K562 (cell line): ENCODE results near the gene ADAMTS2. TPM values are rescaled to one million over a fixed set of nuclear protein-coding genes. Genes with fewer than 3 reads are reported as not detected.

Experiments used
- ATAC-seq: fragments of 200-7000 bp; cut with Tn5 transposase; 3 replicates; pipeline ENCODE4 v1.9.1; 2020; ENCODE audit warnings: moderate library complexity
- BruUV-seq: library from RNA; stranded (reverse); fragments of 400-500 nt; replicated peaks from 2 replicates; lab custom pipeline; 2021; lab: Mats Ljungman, UMichigan
- CTCF ChIA-PET: fragments of 300-600 bp; formaldehyde crosslinking; extraction: SDS; loops from one replicate; lab custom pipeline; 2021; ENCODE audit warnings: low intra/inter-chr PET ratio; lab: Yijun Ruan, JAX
- POLR2A ChIA-PET: fragments of 300-600, 350-650 bp; sonication (Branson Sonifier 250); formaldehyde crosslinking; extraction: SDS; loops from one replicate; lab custom pipeline; 2021; ENCODE audit warnings: antibody characterized with exemption, inconsistent platforms; lab: Yijun Ruan, JAX
- DNase-seq, 4 experiments: peaks; one replicate each; pipeline versions ENCODE4 v3.0.0 to v3.0.0-alpha.2; 2011 to 2018; ENCODE audit warnings: low spot score in 3 of 4, mixed read lengths in 3 of 4; ENCODE audit errors: extremely low read depth in 1 of 4
- FAIRE-seq: peaks from 2 replicates; lab custom pipeline; 2011; peaks lifted over from hg19 to GRCh38; lab: Jason Lieb, UNC
- H2AFZ ChIP-seq: 2 replicates; pipeline ENCODE4 v1.6.0; 2011; ENCODE audit warnings: low read depth, low read length, control low read depth, inconsistent platforms
- H3K27ac ChIP-seq: fragments of 200-600 bp; 3 replicates; pipeline ENCODE4 v1.8.0; 2011; ENCODE audit warnings: low read depth, mild to moderate bottlenecking, control low read depth, inconsistent platforms, low read length, moderate library complexity, mixed read lengths; ENCODE audit errors: extremely low read depth
- H3K27me3 ChIP-seq, 2 experiments: fragments of 300-600 bp in 1 of 2; 2 replicates in 1 of 2; 3 replicates in 1 of 2; pipeline versions ENCODE4 v1.6.0 to v1.8.0; 2011; ENCODE audit warnings: inconsistent platforms in 2 of 2, low read length in 2 of 2, mild to moderate bottlenecking in 1 of 2, mixed read lengths in 1 of 2, moderate library complexity in 1 of 2; ENCODE audit not compliant: control insufficient read depth in 2 of 2, insufficient read depth in 2 of 2
- H3K36me3 ChIP-seq: fragments of 300-600 bp; 3 replicates; pipeline ENCODE4 v1.8.0; 2011; ENCODE audit warnings: mild to moderate bottlenecking, low read length, inconsistent platforms; ENCODE audit not compliant: control insufficient read depth, insufficient read depth
- H3K4me1 ChIP-seq, 2 experiments: fragments of 200-600 bp in 1 of 2; replicated peaks in 1 of 2; 2 replicates in 1 of 2; 3 replicates in 1 of 2; pipeline versions ENCODE4 v1.5.1 to v1.8.0; 2011; ENCODE audit warnings: inconsistent platforms in 2 of 2, low read length in 2 of 2, mild to moderate bottlenecking in 1 of 2, mixed read lengths in 1 of 2, moderate library complexity in 1 of 2; ENCODE audit not compliant: control insufficient read depth in 2 of 2, insufficient read depth in 2 of 2
- H3K4me2 ChIP-seq: 2 replicates; pipeline ENCODE4 v1.6.1; 2011; ENCODE audit warnings: low read length, control low read depth, inconsistent platforms, mixed read lengths; ENCODE audit not compliant: insufficient read depth
- H3K4me3 ChIP-seq: fragments of 200-600 bp; sonication (generic), shearing (Covaris generic); 2 replicates; pipeline ENCODE4 v1.5.1; 2016; ENCODE audit warnings: control low read depth, inconsistent platforms
- H3K79me2 ChIP-seq: fragments of 200-600 bp; 3 replicates; pipeline ENCODE4 v1.8.0; 2011; ENCODE audit warnings: low read length, inconsistent platforms; ENCODE audit not compliant: control insufficient read depth, insufficient read depth
- H3K9ac ChIP-seq, 2 experiments: 2 replicates each; pipeline versions ENCODE4 v1.6.0 to v1.6.1; 2011; ENCODE audit warnings: low read depth in 2 of 2, low read length in 2 of 2, control low read depth in 1 of 2, inconsistent platforms in 1 of 2, mild to moderate bottlenecking in 1 of 2, mixed read lengths in 1 of 2; ENCODE audit not compliant: insufficient read depth in 1 of 2
- H3K9me1 ChIP-seq: one replicate; pipeline ENCODE4 v1.6.0; 2011; ENCODE audit warnings: inconsistent platforms, mild to moderate bottlenecking, low read length, moderate library complexity; ENCODE audit not compliant: control insufficient read depth, insufficient read depth
- H3K9me3 ChIP-seq: replicated peaks from 2 replicates; pipeline ENCODE4 v1.5.1; 2011; ENCODE audit warnings: low read depth, low read length, inconsistent platforms; ENCODE audit not compliant: control insufficient read depth, insufficient read depth
- H4K20me1 ChIP-seq: replicated peaks from 2 replicates; pipeline ENCODE4 v1.6.1; 2011; ENCODE audit warnings: low read length, inconsistent platforms, mixed read lengths; ENCODE audit not compliant: control insufficient read depth, insufficient read depth
- CGGBP1 ChIP-seq: fragments of 250-450 bp; sonication (Bioruptor Pico); IDR thresholded peaks from 2 replicates; pipeline ENCODE4 v1.9.0; 2021; ENCODE audit warnings: mild to moderate bottlenecking
- CREB1 ChIP-seq, 2 experiments: sonication (generic) in 1 of 2; formaldehyde crosslinking in 1 of 2; IDR thresholded peaks; 2 replicates each; pipeline versions ENCODE4 v1.6.1 to v1.8.0; 2012 to 2022; ENCODE audit warnings: inconsistent platforms in 1 of 2, mild to moderate bottlenecking in 1 of 2, missing genetic modification reagents in 1 of 2, moderate library complexity in 1 of 2
- CTCF ChIP-seq, 3 experiments: IDR thresholded peaks in 2 of 3; conservative IDR thresholded peaks in 1 of 3; 2 replicates each; pipeline ENCODE4 v1.5.1; 2011 to 2012; ENCODE audit warnings: low read length in 3 of 3, mild to moderate bottlenecking in 3 of 3, control low read depth in 2 of 3, improper control_type of control experiment in 1 of 3, inconsistent platforms in 1 of 3, low read depth in 1 of 3, mixed read lengths in 1 of 3, moderate library complexity in 1 of 3; ENCODE audit not compliant: insufficient read depth in 2 of 3
- EWSR1 ChIP-seq: fragments of 450-650 bp; IDR thresholded peaks from 2 replicates; pipeline ENCODE4 v1.6.1; 2018; ENCODE audit warnings: borderline replicate concordance, mild to moderate bottlenecking, low read depth, moderate library complexity; ENCODE audit not compliant: partially characterized antibody
- HMGN3 ChIP-seq: IDR thresholded peaks from 2 replicates; pipeline ENCODE4 v1.6.1; 2011; ENCODE audit warnings: borderline replicate concordance, low read depth, mild to moderate bottlenecking, mixed read lengths, low read length; ENCODE audit not compliant: insufficient read length; ENCODE audit errors: extremely low read depth
- HOMEZ ChIP-seq: fragments of 250-450 bp; sonication (Bioruptor Pico); IDR thresholded peaks from 2 replicates; pipeline ENCODE4 v1.4.0; 2020; ENCODE audit warnings: mild to moderate bottlenecking, moderate library complexity
- IRF1 ChIP-seq: sonication (generic); formaldehyde crosslinking; IDR thresholded peaks from 2 replicates; pipeline ENCODE4 v1.8.0; 2022; ENCODE audit warnings: missing genetic modification reagents, mild to moderate bottlenecking, borderline replicate concordance
- NCOA6 ChIP-seq: fragments of 450-650 bp; IDR thresholded peaks from 2 replicates; pipeline ENCODE4 v1.6.1; 2017; ENCODE audit warnings: mild to moderate bottlenecking
- NFIX ChIP-seq: fragments of 250-450 bp; sonication (Bioruptor Pico); IDR thresholded peaks from 2 replicates; pipeline ENCODE4 v1.4.0; 2020; ENCODE audit warnings: low read depth, mild to moderate bottlenecking, moderate library complexity
- POLR3G ChIP-seq: IDR thresholded peaks from 2 replicates; pipeline ENCODE4 v1.6.1; 2011; ENCODE audit not compliant: insufficient read length, insufficient replicate concordance; ENCODE audit errors: extremely low read depth
- RFX1 ChIP-seq: fragments of 450-650 bp; IDR thresholded peaks from 2 replicates; pipeline ENCODE4 v1.6.1; 2016; ENCODE audit warnings: mild to moderate bottlenecking, moderate library complexity
- SP1 ChIP-seq: sonication (generic); formaldehyde crosslinking; IDR thresholded peaks from 2 replicates; pipeline ENCODE4 v1.8.1; 2022; ENCODE audit warnings: mild to moderate bottlenecking, missing genetic modification reagents
- ZNF253 ChIP-seq: fragments of 250-450 bp; sonication (Bioruptor Pico); conservative IDR thresholded peaks from 2 replicates; pipeline ENCODE4 v1.6.1; 2021; ENCODE audit warnings: mild to moderate bottlenecking
- ZNF740 ChIP-seq, 3 experiments: fragments of 200-800 bp in 1 of 3; sonication (Bioruptor generic) in 1 of 3; sonication (generic) in 1 of 3; formaldehyde crosslinking in 1 of 3; IDR thresholded peaks; 2 replicates each; pipeline versions ENCODE4 v1.6.1 to v1.8.0; 2016 to 2022; ENCODE audit warnings: mild to moderate bottlenecking in 2 of 3, missing compliant biosample characterization in 2 of 3, missing genetic modification characterization in 2 of 3, missing genetic modification reagents in 1 of 3
- WGBS: fragments of 100-300 bp; shearing (Covaris generic); methylation state at CpG from one replicate; pipeline ENCODE4 v1.1.6; 2016; ENCODE audit warnings: low coverage, mixed read lengths; ENCODE audit not compliant: insufficient coverage; ENCODE audit errors: missing lambda C conversion rate; 5-methylcytosine and 5-hydroxymethylcytosine counted together
- in situ Hi-C: fragments of 300-500 bp; cut with MboI; formaldehyde crosslinking; loops from 4 replicates; pipeline ENCODE4 v1.15.0; 2018; ENCODE audit warnings: inconsistent platforms, mixed read lengths
- intact Hi-C: fragments of 100-400 bp; cut with micrococcal nuclease; formaldehyde crosslinking; loops from 2 replicates; pipeline ENCODE4 v1.14.2; 2022
- polyA plus RNA-seq, 8 experiments: library from polyadenylated mRNA; depleted of rRNA in 4 of 8; stranded (reverse) in 5 of 8; unstranded in 3 of 8; fragments of >200 nt; fragmentation: Nextera tagmentation in 2 of 8; fragmentation: Illumina TruSeq in 1 of 8; extraction: Ambion mirVana in 2 of 8; extraction: Trizol in 1 of 8; gene quantifications; 2 replicates each; pipeline versions ENCODE4 v1.2.1 to v1.2.3, GENCODE V29; 2011 to 2014; ENCODE audit warnings: inconsistent platforms in 1 of 8, missing spikeins in 1 of 8
- total RNA-seq, 7 experiments: library from RNA; depleted of rRNA in 6 of 7; stranded (reverse); fragments of >200 nt in 6 of 7; fragmentation: Illumina TruSeq in 2 of 7; extraction: Trizol in 2 of 7; gene quantifications; 2 replicates each; pipeline versions ENCODE4 v1.2.1 to v1.2.3, GENCODE V29; 2011 to 2021; ENCODE audit warnings: low replicate concordance in 1 of 7

ADAMTS2 gene
- total and polyA plus RNA-seq, 9 of the 15 experiments (the other 6 are each of a cell fraction or from before 2014, with no cell fraction given), result not detected

GRCh38 chr5:179255527-179256327, 89.5 kb downstream of the ADAMTS2 start:
- Histone ChIP-seq H4K20me1 (no peaks in the 10 kb centered on the region), H3K9me1 (no peaks in the 10 kb centered on the region), H3K4me2 (no peak overlapping the region), H3K4me1 (no peaks in the 10 kb centered on the region), H3K4me3 (no peak overlapping the region), H3K36me3 (no peaks in the 10 kb centered on the region), H2AFZ (no peak overlapping the region), H3K79me2 (no peaks in the 10 kb centered on the region), H3K9me3 (no peaks in the 10 kb centered on the region), H3K9ac (no peak overlapping the region; a peak in 1 of 4 replicates), H3K27ac (no peak overlapping the region), H3K27me3 (peaks cover 6 to 66% of the 10 kb centered on the region in 2 experiments; a peak in 4 of 5 replicates)
- no peak for FAIRE-seq
- in situ Hi-C loops, result no loop called here
- intact Hi-C loops, result no loop called here
- ATAC-seq, result no peak
- DNase-seq, result no peak
- POLR2A ChIA-PET, result interaction anchor here (0.7 kb wide), 1 partner anchor 31 kb away, joined by 3 read pairs; no protein-coding TSS in a partner anchor
- BruUV-seq, result no TSS peak
- CTCF ChIA-PET, result no interaction called here
- WGBS, result under 1% methylated on average over 15 of the region's 15 CpGs
- TF ChIP-seq CGGBP1 (CRISPR knock-in tag), result no peak
- no peak for TF ChIP-seq ZNF740 (CRISPR knock-in tag; IDR thresholded peaks at IDR 0.05)
- no peak for TF ChIP-seq ZNF740 (tag; IDR thresholded peaks at IDR 0.05)
- no peak for TF ChIP-seq HOMEZ (CRISPR knock-in tag)
- no peak for TF ChIP-seq EWSR1
- no peak for TF ChIP-seq POLR3G
- no peak for TF ChIP-seq ZNF253 (CRISPR knock-in tag)
- TF ChIP-seq HMGN3, result no peak
- no peak for TF ChIP-seq NFIX (CRISPR knock-in tag)
- TF ChIP-seq CREB1 (IDR thresholded peaks at IDR 0.05), result no peak
- TF ChIP-seq CREB1 (CRISPR knock-in tag; IDR thresholded peaks at IDR 0.05), result no peak
- TF ChIP-seq SP1 (CRISPR knock-in tag), result no peak
- no peak for TF ChIP-seq IRF1 (CRISPR knock-in tag)
- no peak for TF ChIP-seq CTCF (IDR thresholded peaks at IDR 0.05 in 2 of 3, conservative IDR thresholded peaks at IDR 0.05 in 1 of 3; ENCODE audit: insufficient read depth in 2 of 3, low read depth in 1 of 3, low read length in 3 of 3)
- no peak for TF ChIP-seq RFX1
- no peak for TF ChIP-seq NCOA6
